WERI-Rb-1 (cell line): ENCODE measurements around the gene OTOG.

Experiments used
- DNase-seq: peaks from one replicate; pipeline ENCODE4 v3.0.0-alpha.2; 2020
- H3K27ac ChIP-seq: fragments of 250-450 bp; sonication (Bioruptor Pico); 2 replicates; pipeline ENCODE4 v1.5.1; 2020; ENCODE audit warnings: mild to moderate bottlenecking, moderate library complexity
- H3K27me3 ChIP-seq: fragments of 250-450 bp; sonication (Bioruptor Pico); 2 replicates; pipeline ENCODE4 v1.5.1; 2021; ENCODE audit warnings: mild to moderate bottlenecking, low read depth, moderate library complexity; ENCODE audit not compliant: insufficient read depth, severe bottlenecking
- H3K36me3 ChIP-seq: fragments of 250-450 bp; sonication (Bioruptor Pico); 2 replicates; pipeline ENCODE4 v1.5.1; 2020; ENCODE audit warnings: mild to moderate bottlenecking, moderate library complexity
- H3K4me3 ChIP-seq: 2 replicates; pipeline ENCODE4 v1.5.1; 2011; ENCODE audit warnings: low read depth, mild to moderate bottlenecking, control low read depth, low read length
- H3K9me3 ChIP-seq: fragments of 250-450 bp; sonication (Bioruptor Pico); 2 replicates; pipeline ENCODE4 v1.5.1; 2021; ENCODE audit warnings: mild to moderate bottlenecking, moderate library complexity; ENCODE audit not compliant: severe bottlenecking
- TF ChIP-seq, protein P1 (sequence below): IDR thresholded peaks from 2 replicates; pipeline ENCODE4 v1.5.1; 2011; ENCODE audit warnings: low read depth, mild to moderate bottlenecking, control low read depth, inconsistent platforms, low read length

OTOG gene

DNA sequence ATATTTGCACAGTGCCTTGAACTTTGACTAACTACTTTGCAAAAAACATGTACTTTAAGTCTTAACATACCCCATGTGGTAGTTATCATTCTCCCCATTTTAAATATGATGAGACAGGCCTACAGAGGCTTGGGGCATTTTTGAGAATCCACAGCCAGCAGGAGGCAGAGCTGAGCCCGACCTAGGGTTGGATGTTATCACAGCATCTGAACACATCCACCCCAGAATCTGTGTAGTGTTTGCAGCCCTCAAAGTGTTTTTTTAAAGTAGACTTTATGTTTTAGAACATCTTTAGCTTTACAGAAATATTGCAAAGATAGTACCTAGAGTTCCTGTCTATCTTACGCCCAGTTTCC lies 17.6 kb downstream of the OTOG start:
- H3K9me3 ChIP-seq: no peaks in the 10 kb centered on the region

DNA sequence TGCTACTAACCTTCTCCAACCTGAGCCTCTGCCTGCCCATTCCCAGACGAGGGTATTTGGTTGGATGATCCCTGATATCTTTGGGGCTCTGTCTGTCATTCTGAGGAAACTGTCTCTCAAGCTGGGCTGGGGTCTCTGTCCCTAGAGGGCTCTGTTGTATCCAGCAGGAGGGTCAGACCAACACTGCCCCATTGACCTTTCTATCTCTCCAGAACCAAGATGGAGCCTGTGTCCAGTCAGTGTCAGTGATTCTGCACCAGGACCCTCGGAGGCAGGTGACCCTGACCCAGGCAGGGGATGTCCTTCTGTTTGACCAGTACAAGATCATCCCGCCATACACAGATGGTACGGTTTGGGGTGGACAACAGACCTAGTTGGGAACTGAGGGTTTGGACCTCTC lies 21.9 kb downstream of the OTOG start:
- DNase-seq: no peak
- H3K27ac ChIP-seq: no peak overlapping the region
- H3K9me3 ChIP-seq: no peaks in the 10 kb centered on the region
- no peak overlapping the region for H3K4me3 ChIP-seq
- TF ChIP-seq, protein P1, sequence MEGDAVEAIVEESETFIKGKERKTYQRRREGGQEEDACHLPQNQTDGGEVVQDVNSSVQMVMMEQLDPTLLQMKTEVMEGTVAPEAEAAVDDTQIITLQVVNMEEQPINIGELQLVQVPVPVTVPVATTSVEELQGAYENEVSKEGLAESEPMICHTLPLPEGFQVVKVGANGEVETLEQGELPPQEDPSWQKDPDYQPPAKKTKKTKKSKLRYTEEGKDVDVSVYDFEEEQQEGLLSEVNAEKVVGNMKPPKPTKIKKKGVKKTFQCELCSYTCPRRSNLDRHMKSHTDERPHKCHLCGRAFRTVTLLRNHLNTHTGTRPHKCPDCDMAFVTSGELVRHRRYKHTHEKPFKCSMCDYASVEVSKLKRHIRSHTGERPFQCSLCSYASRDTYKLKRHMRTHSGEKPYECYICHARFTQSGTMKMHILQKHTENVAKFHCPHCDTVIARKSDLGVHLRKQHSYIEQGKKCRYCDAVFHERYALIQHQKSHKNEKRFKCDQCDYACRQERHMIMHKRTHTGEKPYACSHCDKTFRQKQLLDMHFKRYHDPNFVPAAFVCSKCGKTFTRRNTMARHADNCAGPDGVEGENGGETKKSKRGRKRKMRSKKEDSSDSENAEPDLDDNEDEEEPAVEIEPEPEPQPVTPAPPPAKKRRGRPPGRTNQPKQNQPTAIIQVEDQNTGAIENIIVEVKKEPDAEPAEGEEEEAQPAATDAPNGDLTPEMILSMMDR: no peak
- H3K36me3 ChIP-seq: no peaks in the 10 kb centered on the region
- no peaks in the 10 kb centered on the region for H3K27me3 ChIP-seq

More for the DNA sequence above, 17.6 kb downstream of the OTOG start:
- TF ChIP-seq, protein P1: peak; percentile 46
- H3K36me3 ChIP-seq: no peaks in the 10 kb centered on the region
- H3K27ac ChIP-seq: no peak overlapping the region
- no peak for DNase-seq
- no peak overlapping the region for H3K4me3 ChIP-seq
- no peaks in the 10 kb centered on the region for H3K27me3 ChIP-seq

DNA sequence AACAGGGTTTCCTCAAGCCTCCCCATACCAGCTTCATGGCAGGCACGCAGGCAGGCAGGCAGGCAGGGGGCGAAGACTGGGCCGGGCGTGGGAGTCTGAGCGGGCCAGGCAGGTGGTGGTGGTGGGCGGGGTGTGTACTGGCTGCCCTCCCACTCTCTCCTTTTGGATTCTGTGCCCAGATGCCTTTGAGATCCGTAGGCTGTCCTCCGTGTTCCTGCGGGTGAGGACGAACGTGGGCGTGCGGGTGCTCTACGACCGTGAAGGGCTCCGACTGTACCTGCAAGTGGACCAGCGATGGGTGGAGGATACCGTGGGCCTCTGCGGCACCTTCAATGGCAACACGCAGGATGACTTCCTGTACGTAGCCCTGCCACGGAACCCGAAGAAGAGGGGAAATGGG lies 23.0 kb downstream of the OTOG start:
- no peak overlapping the region for H3K4me3 ChIP-seq
- no peaks in the 10 kb centered on the region for H3K27me3 ChIP-seq
- no peak for DNase-seq
- TF ChIP-seq, protein P1: no peak
- H3K27ac ChIP-seq: no peak overlapping the region
- no peaks in the 10 kb centered on the region for H3K9me3 ChIP-seq
- H3K36me3 ChIP-seq: no peaks in the 10 kb centered on the region

DNA sequence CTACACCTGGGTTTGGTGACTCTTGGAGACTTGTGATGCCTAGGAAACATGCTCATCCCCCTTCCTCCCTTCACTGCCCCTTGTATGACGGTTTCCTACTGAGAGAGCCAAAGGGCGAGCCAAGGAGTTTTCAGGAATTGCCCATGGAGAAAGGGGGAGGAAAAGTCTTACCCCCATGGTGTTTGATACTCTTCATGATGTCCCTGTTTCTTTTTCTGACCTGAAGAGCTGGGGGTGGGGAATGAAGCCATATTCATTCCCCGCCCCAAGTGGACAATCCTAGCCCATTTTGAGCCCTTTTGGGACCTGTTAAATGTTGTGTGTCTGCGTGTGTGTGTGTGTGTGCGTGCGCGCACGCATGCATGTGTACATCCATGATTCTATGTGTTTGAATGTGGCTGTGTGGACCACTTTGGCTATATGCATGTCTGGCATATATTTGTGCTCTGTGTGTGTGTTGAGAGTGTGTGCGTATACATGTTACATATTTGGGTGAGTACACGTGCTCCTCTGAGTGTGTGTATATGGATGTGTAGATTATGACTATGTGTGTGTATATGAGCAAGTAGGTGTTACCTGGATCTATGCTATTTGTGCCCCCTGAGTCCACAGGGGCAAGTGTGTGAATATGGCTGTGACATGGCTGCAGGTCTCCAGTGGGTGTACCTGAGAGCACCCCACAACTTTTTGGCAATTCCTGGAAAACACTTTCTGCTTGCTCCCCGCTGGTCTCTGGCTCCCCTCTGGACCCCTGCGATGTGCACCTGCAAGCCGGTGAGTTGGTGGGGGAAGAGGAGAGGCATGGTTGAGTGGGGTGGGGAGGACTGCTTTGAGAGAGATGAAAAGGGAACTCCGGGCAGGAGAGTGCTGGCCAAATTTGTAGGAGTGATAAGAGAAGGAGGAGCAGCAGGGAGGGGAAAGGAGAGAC lies 24.6 kb downstream of the OTOG start:
- no peak overlapping the region for H3K27ac ChIP-seq
- H3K36me3 ChIP-seq: no peaks in the 10 kb centered on the region
- H3K9me3 ChIP-seq: no peaks in the 10 kb centered on the region
- H3K27me3 ChIP-seq: no peaks in the 10 kb centered on the region
- DNase-seq: no peak
- no peak overlapping the region for H3K4me3 ChIP-seq
- TF ChIP-seq, protein P1: no peak

DNA sequence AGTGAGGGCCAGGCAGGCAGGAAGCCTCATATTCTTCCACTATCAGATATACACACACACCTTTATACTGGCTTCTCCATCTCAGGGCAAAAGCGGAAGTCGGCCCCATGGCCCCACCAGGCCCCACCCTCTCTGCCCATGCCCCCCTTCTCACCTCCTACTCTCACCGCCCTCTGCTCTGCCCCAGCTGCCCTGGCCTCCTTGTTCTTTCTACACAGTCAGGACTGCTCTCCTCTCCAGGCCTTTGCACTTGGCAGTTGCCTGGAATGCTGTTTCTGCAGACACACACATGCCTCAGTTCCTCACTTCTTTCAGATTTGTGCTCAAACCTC lies 25.3 kb downstream of the OTOG start:
- H3K9me3 ChIP-seq: no peaks in the 10 kb centered on the region
- no peak for DNase-seq
- TF ChIP-seq, protein P1: no peak

More for the DNA sequence above, 25.3 kb downstream of the OTOG start:
- Histone ChIP-seq H3K4me3 (no peak overlapping the region), H3K27ac (no peak overlapping the region), H3K36me3 (no peaks in the 10 kb centered on the region), H3K27me3 (no peaks in the 10 kb centered on the region)
